NT2/D1 (cell line): ENCODE data around the gene HM13.

Experiments
- SUZ12 ChIP-seq: IDR thresholded peaks from 2 replicates; pipeline ENCODE4 v1.6.1; 2011; ENCODE audit not compliant: insufficient read length, insufficient read depth; ENCODE audit errors: extremely low read depth
- YY1 ChIP-seq: IDR thresholded peaks from 2 replicates; pipeline ENCODE4 v1.6.1; 2011; ENCODE audit not compliant: insufficient read length, insufficient read depth
- ZNF274 ChIP-seq: IDR thresholded peaks from 2 replicates; pipeline ENCODE4 v1.6.1; 2011; ENCODE audit warnings: mild to moderate bottlenecking, low read depth, low read length

GRCh38 chr20:31606804-31607639 lies 92.8 kb downstream of the HM13 start:
- TF ChIP-seq YY1 (no peak), ZNF274 (no peak), SUZ12 (no peak)
